HG03103 (cell line): ENCODE measurements around the gene ADAD2.
A peak's percentile ranks its signal among the peaks of the same experiment; 100 is the strongest.

Source experiments
- ATAC-seq: cut with Tn5 transposase; IDR thresholded peaks from one replicate; pipeline ENCODE4 v1.9.1; 2021; ENCODE audit warnings: low read depth; ENCODE audit not compliant: unreplicated experiment

The ADAD2 gene

DNA sequence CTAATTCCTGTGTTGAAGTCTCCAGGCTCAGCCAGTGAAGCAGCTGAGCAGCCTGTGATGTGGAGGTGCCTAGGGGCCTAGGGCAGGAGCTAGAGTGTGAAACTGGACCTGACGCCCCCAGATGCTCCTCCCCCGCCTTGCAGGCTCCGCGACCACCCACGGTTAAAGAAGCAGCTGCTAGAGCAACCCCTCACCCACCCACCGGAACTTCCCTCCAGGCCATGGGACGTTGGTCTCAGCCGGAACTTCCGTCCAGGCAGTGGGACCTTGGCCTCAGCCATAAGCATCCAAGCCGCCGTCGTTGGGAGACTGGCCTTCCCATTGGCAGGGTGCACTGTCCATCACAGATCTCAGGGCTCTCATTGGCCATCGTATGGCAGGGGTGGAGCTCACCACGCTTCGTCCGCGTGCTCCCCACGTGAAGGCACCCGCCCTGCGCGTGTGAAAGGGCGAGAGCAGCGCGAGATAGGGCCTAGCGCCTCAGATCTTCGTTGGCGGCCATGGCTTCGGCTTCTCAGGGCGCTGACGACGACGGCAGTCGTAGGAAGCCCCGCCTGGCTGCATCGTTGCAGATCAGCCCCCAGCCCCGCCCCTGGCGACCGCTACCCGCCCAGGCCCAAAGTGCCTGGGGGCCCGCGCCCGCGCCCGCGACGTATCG is at the start of gene ADAD2:
ADAD2 (plus strand) TSS at position 427 of the 658 bp plus-strand sequence; CDS start at position 501, 74 bp downstream.
- no peak for ATAC-seq

DNA sequence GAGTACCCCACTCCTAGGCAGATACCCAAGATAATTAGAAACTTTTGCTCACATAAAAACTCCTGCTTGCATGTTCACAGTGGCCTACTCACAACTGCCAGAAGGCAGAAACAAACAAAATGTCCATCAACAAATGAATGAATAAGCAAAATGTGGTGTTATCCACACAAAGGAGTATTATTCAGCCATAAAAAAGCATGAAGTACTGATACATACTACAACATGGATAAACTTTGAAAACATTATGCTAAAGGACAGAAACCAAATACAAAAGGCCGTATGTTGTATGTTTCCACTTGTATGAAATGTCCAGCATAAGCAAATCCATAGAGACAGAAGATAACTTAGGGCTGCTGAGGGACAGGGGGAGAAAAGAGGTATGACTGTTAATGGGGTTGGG is 47.9 kb upstream of the ADAD2 start:
- no peak for ATAC-seq

DNA sequence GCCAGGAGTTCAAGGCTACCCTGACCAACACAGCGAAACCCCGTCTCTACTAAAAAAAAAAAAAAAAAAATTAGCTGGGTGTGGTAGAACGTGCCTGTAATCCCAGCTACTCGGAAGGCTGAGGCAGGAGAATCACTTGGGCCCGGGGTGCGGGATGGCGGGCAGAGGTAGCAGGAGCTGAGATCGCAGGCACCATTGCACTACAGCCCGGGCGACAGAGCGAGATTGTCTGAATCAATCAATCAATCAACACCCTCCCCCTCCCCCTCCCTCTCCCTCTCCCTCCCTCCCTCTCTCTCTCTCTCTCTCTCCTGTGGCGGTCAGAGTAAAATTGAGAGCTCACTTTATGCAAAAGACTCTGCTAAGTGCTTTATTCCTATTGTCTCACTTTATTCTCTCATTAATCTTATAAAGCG is 47.2 kb upstream of the ADAD2 start:
- no peak for ATAC-seq

DNA sequence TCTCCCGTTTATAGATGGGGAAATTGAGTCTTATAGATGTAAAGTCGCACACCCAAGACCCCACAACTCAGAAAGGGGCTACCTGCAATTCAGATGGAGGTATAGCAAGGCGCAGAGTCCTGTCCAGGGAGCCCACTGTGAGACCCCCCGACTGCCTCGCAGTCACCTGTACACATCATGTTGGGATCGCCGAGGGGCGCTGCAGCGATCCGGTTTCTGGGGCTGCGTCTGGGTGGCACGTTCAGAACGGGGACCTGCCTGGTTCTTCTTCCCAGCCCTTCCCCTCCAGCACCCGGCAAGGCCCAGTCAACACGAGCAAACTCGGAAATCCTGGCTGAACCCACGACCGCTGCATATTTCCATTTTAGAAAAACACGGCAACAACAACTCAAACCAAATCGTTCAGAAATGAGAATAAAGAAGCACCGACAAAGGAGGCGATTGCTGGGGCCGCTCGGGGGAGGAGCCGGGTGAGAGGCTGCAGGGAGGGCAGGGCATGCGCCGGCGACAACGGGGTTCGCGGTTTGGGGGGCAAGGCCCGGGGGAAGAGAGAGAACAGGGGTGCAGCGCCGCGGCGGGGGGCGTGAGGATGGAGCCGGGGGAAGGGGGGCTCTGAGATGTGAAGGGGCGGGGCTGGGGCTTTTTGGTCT is 46.6 kb upstream of the ADAD2 start:
- ATAC-seq = no peak

DNA sequence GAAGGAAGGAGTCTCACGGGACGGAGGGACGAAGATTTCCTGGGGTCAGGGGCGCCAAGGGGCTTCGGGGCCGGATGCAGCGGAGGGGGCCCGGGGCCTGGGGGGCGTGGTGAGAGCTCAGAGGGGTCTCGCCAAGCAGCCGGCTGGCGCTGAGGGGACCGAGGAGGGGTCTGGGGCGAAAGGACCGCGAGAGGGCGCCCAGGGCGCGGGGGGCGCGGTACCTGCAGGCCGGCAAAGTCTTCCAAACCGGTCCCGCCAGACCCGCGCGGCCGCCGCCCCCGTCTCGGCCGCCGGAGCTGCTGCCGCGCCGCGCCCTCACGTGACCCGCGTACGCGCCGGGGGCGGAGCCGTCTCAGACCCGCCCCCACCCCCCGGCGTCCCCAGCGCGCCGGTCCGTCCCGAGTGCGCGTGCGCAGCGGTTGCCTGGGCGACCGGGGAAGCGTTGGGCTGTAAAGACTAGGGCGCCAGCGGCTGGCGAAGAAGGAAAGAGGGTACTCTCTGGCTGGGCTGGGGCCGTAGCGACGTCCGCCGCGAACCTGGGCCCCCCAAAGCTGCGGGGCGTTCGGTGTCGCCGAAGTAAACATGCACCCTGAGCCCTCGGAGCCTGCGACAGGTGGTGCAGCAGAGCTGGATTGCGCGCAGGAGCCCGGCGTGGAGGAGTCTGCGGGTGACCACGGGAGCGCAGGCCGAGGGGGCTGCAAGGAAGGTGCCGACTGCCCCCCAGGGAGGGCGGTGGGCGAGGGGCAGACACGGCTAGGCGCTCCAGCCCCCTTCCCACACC is 45.9 kb upstream of the ADAD2 start, which contains the start of the genes DNAAF1 and HSDL1:
DNAAF1 (plus strand) TSS at position 450 of the 781 bp plus-strand sequence; CDS start at position 583, 133 bp downstream.
HSDL1 (minus strand) TSS at position 319 of the 781 bp plus-strand sequence. CDS start 13,856 bp downstream, outside the sequence.
- peak; percentile 80 for ATAC-seq

DNA sequence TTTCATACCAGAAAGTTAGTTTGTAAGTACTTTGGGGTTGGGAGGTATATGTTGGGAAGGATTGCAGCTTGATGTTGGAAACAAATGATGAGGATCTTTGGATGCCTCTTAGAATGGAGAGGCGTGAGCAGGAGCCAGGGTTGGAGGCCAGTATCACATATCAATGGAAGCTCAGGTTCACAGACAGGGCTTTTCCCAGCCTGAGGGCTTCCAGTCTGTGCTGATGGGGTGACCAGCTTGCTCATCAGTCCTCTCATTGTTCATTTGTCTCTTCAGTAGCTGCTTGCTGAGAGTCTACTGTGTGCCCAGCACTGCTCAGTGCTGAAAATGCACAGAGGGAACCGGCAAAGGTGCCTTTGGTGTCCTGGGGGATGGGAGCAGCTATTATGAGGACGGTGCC is 40.0 kb upstream of the ADAD2 start:
- ATAC-seq = no peak

DNA sequence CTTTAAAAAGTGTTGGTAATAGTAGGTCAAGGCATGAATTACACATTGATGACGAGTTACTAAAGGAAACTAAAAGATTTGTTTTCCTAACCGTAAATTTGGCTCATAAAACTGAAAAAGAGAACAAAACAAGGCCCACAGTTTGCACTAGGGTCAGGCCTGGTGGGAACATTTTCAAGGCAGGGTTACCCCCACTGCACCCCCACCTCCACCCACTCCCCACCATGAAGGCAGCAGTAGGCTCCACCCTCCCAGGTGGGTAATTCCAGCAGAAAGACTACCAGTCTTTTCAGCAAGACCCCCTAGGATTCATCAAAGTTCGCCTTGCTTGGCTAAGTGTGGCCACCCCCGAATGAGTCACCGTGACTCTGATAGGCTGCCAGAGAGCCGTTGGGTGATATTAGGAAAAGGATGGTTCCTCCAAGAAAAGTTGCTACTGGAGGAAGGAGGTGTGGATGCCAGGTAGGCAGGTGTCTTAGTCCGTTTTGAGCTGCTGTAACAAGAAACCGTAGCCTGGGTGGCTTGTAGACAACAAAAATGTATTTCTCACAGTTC is 37.2 kb upstream of the ADAD2 start:
- no peak for ATAC-seq

DNA sequence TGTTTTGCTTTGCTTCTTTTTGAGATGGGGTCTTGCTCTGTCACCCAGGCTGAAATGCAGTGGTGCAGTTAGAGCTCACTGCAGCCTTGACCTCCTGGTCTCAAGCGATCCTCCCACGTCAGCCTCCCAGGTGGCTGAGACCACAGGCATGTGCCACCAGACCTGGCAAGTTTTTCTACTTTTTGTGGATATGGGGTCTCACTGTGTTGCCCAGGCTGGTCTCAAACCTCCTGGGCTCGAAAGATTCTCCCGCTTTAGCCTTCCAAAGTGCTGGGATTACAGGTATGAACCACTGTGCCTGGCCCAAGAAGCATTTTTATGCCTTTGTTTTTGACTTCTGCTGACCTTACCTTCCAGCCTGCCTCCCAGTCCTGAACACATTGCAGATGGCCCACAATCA is 35.7 kb upstream of the ADAD2 start:
- ATAC-seq = no peak

DNA sequence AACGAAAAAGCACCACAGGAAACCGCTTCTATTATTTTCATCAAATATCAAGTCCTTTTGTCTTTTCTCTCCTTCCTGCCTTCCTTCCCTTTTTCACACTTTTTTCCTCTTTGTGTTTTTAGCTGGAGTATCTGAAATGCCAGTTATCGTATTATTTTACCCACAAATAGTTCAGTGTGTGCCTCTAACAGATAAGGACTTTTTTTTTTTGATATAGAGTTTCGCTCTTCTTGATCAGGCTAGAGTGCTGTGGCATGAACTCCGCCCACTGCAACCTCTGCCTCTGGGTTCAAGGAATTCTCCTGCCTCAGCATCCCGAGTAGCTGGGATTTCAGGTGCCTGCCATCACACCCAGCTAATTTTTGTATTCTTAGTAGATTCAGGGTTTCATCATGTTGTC is 35.2 kb upstream of the ADAD2 start:
- no peak for ATAC-seq

DNA sequence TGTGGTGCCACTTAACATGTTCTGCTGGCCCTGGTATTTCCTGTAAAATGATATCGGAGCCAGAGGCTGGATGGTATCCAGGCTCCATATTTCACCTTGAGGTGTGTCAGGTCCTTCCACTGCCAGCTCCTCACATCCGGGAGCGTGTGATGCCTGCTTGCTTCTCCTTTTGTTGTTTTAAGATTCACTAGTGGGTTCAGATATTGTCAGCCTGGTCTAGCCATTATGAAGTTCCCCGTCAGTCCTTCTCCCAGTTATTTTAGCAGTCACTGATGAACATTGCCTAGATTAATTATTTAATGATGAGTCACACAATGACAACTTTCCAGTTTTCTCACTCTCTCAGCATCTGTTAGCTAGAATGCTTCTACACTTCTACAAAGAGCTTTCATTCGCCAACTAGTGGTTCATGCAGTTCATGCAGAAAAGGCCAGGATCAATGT is 34.6 kb upstream of the ADAD2 start:
- ATAC-seq = no peak

DNA sequence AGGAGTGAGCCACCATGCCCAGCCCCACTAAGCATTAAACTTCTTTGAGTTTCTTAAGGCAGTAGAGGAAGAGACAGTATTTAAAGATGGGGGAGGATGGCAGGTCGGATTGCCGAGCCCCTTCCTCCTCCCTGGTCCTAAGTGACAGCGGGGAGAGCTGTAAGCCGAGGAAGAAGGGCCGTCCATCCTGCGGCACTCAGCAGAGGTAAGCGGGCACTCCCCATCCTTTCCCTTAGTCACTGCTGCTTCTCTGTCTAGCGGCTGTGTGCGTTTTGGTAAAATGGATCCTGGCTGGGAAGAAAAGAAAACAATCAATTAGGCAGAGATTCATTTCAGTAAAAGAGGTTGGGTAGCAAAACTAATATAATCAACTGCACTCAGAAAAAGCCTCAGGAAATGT is 31.9 kb upstream of the ADAD2 start:
- no peak for ATAC-seq

DNA sequence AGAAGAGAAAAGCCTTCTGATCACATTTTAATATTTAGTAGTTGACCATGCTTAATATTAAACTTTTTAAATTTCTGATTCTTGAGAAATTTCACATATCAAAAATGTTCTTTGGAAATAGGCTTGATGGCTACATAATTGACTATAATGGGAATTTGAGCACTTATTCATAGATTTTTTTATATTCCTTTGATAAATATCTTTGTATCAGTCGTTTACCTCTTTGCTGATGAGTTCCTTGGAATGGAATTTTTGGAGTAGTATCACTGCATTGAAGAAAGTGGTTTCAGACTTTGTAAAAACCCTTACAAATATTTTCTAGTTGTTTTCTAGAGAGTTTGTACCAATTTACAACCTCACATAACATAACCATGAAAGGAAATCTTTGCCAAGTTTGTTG is 31.2 kb upstream of the ADAD2 start:
- no peak for ATAC-seq

DNA sequence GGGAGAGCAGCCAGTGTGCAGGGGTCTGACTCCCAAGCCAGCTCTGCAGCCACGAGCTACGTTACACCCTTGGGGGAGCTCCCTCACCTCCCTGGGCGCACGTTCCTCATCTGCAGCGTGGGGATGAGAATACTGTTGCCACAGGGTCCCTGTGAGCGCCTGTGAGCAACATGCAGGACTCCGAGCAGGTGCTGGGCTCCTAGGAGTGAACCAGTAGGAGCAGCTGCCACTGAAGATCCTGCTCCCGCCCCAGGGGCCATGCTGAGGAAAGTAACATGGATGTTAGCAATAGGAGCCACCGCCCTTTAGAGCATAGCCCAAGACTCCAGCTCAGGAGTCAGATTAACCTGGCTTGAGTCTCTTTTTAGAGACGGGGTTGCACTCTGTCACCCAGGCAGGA is 29.9 kb upstream of the ADAD2 start:
- ATAC-seq = no peak

DNA sequence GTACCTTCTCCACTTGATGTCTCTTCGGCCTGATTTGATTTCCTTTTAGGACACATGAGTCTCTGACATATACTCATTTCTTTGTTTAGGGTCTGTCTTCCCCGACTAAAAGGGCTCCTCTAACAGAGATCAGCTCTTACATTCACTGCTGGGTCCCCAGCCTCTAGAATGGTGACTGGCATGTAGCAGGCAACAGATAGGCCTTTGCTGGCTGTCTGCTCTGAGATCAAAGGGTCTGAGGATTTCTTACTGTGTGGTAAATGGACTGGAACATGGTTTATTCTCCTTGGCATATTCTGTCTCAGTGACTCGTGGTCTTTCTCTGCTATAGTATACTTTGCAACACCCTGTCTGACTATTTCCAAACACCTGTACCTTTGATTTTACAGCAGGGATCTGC is 29.2 kb upstream of the ADAD2 start:
- ATAC-seq = no peak

DNA sequence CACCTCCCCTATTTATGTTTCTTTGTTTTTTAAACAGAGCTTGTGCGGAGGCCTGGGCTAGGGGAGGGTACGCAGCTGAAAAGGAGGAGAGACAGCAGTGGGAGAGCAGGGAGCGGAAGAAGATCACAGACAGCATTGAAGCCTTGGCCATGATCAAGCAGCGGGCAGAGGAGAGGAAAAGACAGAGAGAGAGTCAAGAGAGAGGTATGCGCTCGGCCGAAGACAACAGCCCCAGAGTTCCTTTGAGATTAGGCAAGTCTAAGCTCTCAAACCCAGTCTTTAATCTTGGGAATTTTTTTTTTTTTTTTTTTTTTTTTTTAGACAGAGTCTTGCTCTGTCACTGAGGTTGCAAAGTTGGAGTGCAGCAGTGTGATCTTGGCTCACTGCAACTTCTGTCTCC is 25.2 kb upstream of the ADAD2 start:
- ATAC-seq = no peak

DNA sequence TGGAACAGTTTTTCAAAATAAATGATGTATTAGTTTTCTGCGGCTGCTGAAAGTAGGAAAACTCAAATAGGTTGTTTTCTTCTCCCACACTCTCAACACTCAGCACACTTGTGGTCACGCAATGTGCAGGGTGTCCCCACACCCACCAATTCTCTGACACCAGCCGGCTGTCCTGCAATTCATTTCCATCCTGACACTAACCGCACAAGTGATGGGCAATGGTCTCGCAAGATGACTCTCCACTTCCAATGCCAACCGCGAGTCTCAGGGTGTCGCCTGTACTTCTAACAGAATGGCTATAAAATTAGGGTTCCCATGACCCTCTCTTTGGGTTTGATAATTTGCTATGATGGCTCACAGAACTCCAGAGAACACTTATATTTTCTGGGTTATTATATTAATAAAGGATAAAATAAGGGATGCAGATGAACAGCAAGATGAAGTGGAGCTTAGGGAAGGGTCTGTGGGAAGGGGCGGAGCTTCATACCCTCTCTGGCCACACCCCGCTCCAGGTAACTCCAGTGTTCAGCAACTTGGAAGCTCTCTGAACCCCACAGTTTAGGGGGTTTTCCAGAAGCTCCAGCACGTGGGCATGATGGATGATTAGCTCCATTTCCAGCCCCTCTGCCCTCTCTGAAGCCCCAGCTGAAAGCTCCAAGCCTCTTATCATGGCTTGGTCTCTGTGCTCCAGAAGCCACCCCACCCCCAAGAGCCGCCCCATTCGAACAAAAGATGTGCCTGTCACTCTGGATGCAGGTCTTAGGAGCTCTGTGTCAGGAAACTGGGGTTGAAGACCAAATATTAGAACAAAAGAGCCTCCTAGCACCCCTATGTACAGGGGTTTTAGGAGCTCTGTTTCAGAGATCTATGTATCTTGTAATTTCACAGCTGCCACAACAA is 23.9 kb upstream of the ADAD2 start:
- no peak for ATAC-seq

DNA sequence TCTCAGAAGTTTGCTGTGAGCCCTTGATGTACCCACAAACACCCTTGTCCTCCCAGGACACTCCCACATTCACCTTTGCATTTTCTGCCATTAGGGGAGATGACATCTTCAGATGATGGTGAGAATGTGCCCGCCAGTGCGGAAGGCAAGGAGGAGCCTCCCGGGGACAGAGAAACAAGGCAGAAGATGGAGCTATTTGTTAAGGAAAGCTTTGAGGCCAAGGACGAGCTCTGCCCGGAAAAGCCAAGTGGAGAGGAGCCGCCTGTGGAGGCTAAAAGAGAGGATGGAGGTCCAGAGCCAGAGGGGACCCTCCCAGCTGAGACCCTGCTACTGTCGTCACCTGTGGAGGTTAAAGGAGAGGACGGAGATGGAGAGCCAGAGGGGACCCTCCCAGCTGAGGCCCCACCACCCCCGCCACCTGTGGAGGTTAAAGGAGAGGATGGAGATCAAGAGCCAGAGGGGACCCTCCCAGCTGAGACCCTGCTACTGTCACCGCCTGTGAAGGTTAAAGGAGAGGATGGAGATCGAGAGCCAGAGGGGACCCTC is 21.1 kb upstream of the ADAD2 start:
- no peak for ATAC-seq

DNA sequence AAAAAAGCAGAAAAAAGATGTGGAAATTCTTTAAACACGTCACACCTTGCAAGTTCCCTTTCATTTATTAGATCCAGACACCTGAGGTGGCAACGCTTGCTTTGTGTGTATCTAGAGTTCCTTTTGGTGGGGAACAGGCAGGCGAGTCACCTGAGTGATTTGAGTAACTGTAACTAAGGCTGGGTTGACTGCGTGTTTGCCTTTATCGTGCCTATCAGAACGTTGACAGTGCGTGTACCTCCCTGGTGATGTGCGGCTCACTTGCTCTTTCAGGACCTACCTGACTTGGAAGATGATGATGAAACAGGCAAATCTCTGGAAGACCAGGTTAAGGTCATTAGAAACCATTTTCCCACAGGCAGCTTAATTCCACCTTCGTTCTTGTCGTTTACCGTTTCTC is 16.6 kb upstream of the ADAD2 start:
- ATAC-seq = no peak

DNA sequence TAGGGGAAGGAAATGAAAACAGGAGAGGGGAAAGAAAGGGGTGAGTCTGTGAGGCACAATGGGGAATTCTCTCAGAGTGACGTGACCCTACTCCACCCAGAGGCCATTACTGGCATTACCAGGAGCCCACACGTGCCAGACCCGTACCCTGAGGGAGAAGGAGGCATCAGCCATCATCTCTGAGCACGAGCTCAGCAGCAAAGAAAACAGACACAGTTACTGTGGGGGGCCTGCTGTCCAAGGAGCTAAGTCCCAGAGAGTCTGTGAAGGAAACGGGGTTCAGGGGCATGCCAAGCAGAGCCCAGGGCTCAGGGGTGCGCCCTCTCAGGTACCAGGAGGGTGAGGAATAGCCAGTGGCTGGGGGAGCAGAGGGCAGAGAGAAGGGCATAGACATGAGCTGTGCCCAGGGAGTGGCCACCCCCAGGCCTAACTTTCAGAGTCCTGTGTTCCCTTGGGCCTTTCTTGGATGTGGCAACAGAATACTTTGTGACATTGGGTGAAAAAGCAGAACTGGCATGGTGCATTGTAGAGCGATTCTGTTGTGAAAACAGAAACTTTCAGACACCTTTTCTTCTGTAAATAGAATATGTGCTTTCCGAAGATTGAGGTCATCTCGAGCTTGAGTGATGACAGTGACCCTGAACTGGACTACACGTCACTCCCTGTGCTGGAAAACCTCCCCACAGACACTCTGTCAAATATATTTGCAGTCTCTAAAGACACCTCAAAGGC is 15.4 kb upstream of the ADAD2 start:
- ATAC-seq = peak; percentile 78
